Skeletal muscle tissue (tissue), 4 donors: ENCODE data around the gene MED27. TPM values are rescaled to one million over a fixed set of nuclear protein-coding genes. Genes with fewer than 3 reads are reported as not detected.

Source experiments
- H3K27ac ChIP-seq: one replicate; pipeline ENCODE4 v1.7.0; 2013; ENCODE audit warnings: mild to moderate bottlenecking, low read depth, low read length, inconsistent platforms
- H3K27me3 ChIP-seq, 3 donors: one replicate each; pipeline ENCODE4 v1.7.0; 2013; ENCODE audit warnings: low read length in 3 of 3; ENCODE audit not compliant: control insufficient read depth in 3 of 3, insufficient read depth in 3 of 3
- H3K36me3 ChIP-seq, 3 donors: one replicate each; pipeline ENCODE4 v1.7.0; 2013; ENCODE audit warnings: low read length in 3 of 3; ENCODE audit not compliant: control insufficient read depth in 3 of 3, insufficient read depth in 3 of 3
- H3K4me1 ChIP-seq, 3 donors: one replicate each; pipeline ENCODE4 v1.7.0; 2013; ENCODE audit warnings: low read length in 3 of 3, mild to moderate bottlenecking in 3 of 3; ENCODE audit not compliant: control insufficient read depth in 3 of 3, insufficient read depth in 3 of 3
- H3K4me3 ChIP-seq, 3 donors: one replicate each; pipeline ENCODE4 v1.7.0; 2013; ENCODE audit warnings: low read length in 3 of 3
- H3K9ac ChIP-seq, 3 donors: one replicate each; pipeline ENCODE4 v1.7.0; 2013; ENCODE audit warnings: low read length in 3 of 3, mild to moderate bottlenecking in 3 of 3, moderate library complexity in 2 of 3, low read depth in 1 of 3
- H3K9me3 ChIP-seq, 3 donors: one replicate each; pipeline ENCODE4 v1.7.0; 2013; ENCODE audit warnings: low read length in 3 of 3; ENCODE audit not compliant: control insufficient read depth in 3 of 3
- total RNA-seq: library from RNA; depleted of rRNA; stranded (reverse); fragments of >200 nt; gene quantifications from one replicate; pipeline ENCODE4 v1.2.3, GENCODE V29; 2014
- donor health status: Osteomylitis.

Gene MED27
- total RNA-seq, 1 donor from 2014 or later = 6.3 TPM

DNA sequence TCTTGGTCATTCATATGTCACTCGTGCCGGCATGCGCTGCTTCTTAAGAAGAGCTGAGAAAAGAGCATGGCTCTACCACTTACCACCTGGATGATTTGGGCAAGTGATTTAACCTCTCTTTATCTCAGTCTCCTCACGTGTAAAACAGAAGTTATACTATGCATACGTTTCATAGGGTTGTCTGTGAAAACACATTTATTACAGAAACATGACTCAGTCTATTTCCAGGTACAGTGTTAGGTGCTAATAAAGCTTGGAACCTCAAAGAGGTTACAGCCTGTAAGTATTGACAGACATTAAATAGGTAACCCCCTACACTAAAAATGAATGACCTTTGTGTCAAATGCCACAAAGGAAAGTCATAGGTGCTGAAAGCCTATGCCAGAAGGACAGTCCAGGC lies 43.1 kb downstream of the MED27 start:
- Histone ChIP-seq H3K27me3 (no peaks in the 10 kb centered on the region), H3K9ac (no peak overlapping the region), H3K27ac (no peak overlapping the region), H3K9me3 (no peaks in the 10 kb centered on the region), H3K4me3 (no peak overlapping the region), H3K4me1 (peaks cover 0 to 10% (median 10%) of the 10 kb centered on the region in 3 donors), H3K36me3 (no peaks in the 10 kb centered on the region)

DNA sequence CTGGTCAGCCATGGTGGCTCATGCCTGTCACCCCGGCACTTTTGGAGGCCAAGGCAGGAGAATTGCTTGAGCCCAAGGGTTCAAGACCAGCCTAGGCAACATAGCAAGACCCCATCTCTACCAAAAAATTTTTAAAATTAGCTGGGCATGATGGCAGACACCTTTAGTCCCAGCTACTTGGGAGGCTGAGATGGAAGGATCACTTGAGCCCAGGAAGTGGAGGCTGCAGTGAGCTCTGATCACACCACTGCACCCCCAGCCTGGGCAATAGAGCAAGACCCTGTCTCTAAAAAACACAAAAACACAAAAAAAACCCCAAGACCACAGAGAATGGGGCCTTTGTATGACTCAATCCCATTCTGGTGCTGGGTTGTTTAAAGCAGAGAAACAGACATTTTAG lies 44.0 kb downstream of the MED27 start:
- Histone ChIP-seq H3K9ac (no peak overlapping the region), H3K27ac (no peak overlapping the region), H3K27me3 (no peaks in the 10 kb centered on the region)

GRCh38 chr9:132032238-132032950 lies 47.3 kb downstream of the MED27 start:
- no peak overlapping the region for H3K4me3 ChIP-seq
- no peak overlapping the region for H3K9ac ChIP-seq
- H3K36me3 ChIP-seq = no peaks in the 10 kb centered on the region
- no peaks in the 10 kb centered on the region for H3K9me3 ChIP-seq
- H3K27ac ChIP-seq = no peak overlapping the region
- no peaks in the 10 kb centered on the region for H3K27me3 ChIP-seq
- peaks cover 0 to 11% (median 5%) of the 10 kb centered on the region in 3 donors for H3K4me1 ChIP-seq

More for the DNA sequence above, 44.0 kb downstream of the MED27 start:
- H3K4me1 ChIP-seq = peaks cover 0 to 9% (median 7%) of the 10 kb centered on the region in 3 donors
- H3K4me3 ChIP-seq = no peak overlapping the region
- no peaks in the 10 kb centered on the region for H3K36me3 ChIP-seq
- H3K9me3 ChIP-seq = no peaks in the 10 kb centered on the region

DNA sequence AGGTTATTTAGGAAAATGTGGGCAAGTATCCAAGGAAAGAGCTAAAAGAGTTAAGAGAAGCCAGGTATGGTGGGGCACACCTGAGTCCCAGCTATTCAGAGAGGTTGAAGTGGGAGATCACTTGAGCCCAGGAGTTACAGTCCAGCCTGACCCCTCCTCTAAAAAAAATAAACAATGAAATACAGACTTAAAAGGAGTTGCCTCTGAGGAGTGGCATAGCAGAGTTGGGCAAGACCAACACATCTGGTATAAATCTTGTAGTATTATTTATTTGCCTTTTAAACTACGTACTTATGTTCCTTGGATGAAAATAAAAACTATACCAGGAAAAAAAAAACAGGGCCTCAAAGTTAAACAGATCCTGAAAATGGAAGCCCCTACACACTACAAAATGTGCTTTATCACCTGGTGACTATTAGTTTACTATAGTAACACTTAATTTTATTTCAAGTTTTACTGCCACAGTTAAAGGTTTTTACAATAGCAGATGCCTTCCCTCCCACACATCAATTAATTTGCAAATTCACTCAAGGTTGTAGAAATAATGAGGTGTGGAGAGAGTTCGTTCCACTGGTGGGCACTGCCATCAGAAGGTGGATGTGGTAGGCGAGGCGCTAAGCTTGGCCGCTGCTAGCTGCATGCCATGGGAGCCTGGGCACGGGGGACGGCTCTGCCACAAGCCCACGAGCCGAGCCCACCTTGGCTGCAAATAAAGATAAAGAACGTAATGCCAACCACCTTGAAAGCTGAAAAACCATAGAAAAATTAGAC lies 48.0 kb downstream of the MED27 start:
- Histone ChIP-seq H3K9me3 (no peaks in the 10 kb centered on the region), H3K36me3 (no peaks in the 10 kb centered on the region), H3K4me1 (peaks cover 0 to 11% (median 0%) of the 10 kb centered on the region in 3 donors), H3K9ac (no peak overlapping the region), H3K27ac (no peak overlapping the region), H3K27me3 (no peaks in the 10 kb centered on the region), H3K4me3 (no peak overlapping the region)

DNA sequence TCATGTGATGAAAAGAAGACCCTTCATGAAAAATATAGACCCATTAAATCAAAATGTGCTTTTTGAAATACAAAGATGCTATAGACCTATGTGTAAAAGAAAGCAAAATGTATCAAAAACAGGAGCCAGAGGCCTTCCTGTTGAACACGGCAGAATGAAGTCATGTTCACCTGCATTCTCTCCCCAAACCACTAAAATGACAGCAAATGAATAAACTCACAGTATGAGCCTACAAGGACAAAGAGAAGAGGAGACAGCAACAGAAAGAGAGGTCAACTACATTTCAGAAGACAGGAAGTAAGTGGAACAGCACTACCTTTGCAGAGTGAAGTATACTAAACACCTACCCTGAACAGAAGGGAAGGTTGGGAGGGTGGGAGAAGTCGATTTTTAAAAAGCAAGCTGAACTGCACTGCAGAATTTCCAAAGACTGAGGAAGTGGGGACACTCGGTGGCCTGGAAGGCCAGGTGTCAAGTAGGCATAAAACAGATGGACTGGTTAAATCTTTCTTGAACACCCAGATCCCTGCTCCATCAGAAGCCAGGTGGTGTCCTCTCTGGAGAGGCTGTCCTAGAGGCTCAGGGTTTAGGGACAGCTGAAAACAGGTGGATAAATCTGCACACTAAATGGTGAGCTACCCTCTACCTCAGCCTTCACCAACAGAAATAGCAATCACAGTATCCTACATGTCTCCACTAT lies 48.9 kb downstream of the MED27 start:
- Histone ChIP-seq H3K9ac (no peak overlapping the region), H3K27ac (no peak overlapping the region), H3K9me3 (no peaks in the 10 kb centered on the region), H3K36me3 (no peaks in the 10 kb centered on the region), H3K4me1 (peaks cover 0 to 11% (median 0%) of the 10 kb centered on the region in 3 donors), H3K27me3 (no peaks in the 10 kb centered on the region), H3K4me3 (no peak overlapping the region)

DNA sequence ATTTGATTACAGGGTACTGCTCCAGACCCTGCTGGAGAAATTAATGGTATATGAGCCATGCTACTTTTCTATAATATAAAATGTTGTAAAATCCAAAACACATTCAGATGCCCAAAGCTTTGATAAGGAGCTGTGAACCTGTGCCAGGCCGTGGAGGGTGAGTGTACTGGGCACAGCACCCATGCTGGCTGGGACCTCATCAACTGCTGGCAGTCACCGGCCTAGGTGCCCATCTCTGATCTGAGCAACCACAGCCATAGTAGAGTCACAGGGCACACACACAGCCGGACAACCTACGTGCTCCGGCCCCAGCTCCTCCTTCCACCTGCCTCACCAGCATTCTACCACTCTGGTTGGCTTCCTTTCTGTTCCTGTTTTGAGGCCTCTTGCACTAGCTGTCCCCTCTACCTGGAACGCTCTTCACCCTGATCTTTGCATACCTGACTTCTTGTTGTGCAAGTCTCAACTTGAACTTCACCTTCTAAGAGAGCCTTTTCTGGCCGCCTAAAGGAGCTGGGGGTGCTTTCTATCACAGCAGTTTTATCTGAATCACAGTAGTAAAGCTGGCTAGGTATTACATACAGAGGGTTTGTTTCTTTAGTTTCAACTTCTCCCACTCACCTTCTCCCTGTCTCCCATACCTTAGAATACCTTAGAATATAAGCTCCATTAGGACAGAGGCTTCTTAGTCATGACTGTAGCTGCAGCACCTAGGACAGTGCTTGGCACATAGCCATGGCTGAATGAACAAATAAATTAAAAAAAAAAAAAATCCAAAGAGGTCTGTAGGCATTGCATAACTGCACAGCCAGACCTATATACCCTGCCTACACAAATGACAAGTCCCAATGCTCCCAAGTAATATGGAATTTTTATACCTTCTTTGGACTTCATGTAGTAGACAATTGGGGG lies 51.7 kb downstream of the MED27 start:
- Histone ChIP-seq H3K9me3 (no peaks in the 10 kb centered on the region), H3K9ac (no peak overlapping the region), H3K4me1 (peaks cover 0 to 7% (median 0%) of the 10 kb centered on the region in 3 donors), H3K4me3 (no peak overlapping the region), H3K27ac (no peak overlapping the region), H3K27me3 (no peaks in the 10 kb centered on the region), H3K36me3 (no peaks in the 10 kb centered on the region)

GRCh38 chr9:132026932-132027585 lies 52.6 kb downstream of the MED27 start:
- no peak overlapping the region for H3K9ac ChIP-seq

DNA sequence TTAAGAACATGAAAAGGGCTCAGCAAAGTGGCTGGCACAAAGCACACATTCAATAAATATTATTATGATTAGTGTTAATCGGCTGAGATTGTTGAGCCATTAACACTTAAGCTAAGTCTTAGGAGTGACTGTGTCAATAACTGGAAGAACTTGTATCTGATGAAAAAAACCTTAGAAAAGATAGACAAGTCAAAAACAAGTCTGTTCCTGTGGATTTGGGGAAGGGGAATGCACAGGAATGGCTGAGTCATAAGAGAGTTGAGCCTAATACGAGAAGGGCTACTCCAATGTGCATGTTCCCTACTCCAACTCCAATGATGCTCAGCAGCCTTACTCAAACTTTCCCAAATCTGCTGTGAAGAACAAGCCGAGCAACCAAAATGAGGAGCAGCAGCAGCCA lies 53.9 kb downstream of the MED27 start:
- no peaks in the 10 kb centered on the region for H3K9me3 ChIP-seq
- no peaks in the 10 kb centered on the region for H3K27me3 ChIP-seq
- H3K36me3 ChIP-seq = no peaks in the 10 kb centered on the region
- no peak overlapping the region for H3K4me3 ChIP-seq
- H3K4me1 ChIP-seq = peaks cover 1 to 14% (median 2%) of the 10 kb centered on the region in 3 donors
- no peak overlapping the region for H3K9ac ChIP-seq
- H3K27ac ChIP-seq = no peak overlapping the region

More at GRCh38 chr9:132026932-132027585, 52.6 kb downstream of the MED27 start:
- Histone ChIP-seq H3K36me3 (no peaks in the 10 kb centered on the region), H3K9me3 (no peaks in the 10 kb centered on the region), H3K27ac (no peak overlapping the region), H3K4me3 (no peak overlapping the region), H3K27me3 (no peaks in the 10 kb centered on the region), H3K4me1 (peaks cover 0 to 7% (median 0%) of the 10 kb centered on the region in 3 donors)

DNA sequence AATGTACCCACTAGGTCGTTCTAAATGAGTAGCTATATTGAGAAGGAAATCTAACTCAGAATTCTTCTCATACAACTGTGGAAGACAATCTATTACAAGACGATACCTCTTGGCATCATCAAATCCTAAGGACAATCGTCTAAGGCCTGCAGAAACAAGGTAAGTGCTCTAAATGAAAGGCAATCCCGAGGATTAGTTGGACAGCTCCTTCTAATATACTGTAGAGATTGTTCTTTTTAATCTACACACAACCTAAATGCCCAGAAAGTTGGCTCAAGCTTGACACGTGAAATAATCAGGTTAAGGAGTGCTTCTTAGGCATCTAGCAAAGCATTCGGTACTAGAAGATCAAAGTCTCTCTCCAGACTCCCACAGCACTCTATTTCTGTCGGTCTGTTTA lies 55.1 kb downstream of the MED27 start:
- H3K9me3 ChIP-seq = no peaks in the 10 kb centered on the region

More for the DNA sequence above, 55.1 kb downstream of the MED27 start:
- no peak overlapping the region for H3K27ac ChIP-seq
- no peaks in the 10 kb centered on the region for H3K27me3 ChIP-seq
- no peak overlapping the region for H3K4me3 ChIP-seq
- H3K4me1 ChIP-seq = peaks cover 6 to 20% (median 10%) of the 10 kb centered on the region in 3 donors
- no peak overlapping the region for H3K9ac ChIP-seq
- H3K36me3 ChIP-seq = no peaks in the 10 kb centered on the region
